ENCODE results near the gene KSR1.

DNA sequence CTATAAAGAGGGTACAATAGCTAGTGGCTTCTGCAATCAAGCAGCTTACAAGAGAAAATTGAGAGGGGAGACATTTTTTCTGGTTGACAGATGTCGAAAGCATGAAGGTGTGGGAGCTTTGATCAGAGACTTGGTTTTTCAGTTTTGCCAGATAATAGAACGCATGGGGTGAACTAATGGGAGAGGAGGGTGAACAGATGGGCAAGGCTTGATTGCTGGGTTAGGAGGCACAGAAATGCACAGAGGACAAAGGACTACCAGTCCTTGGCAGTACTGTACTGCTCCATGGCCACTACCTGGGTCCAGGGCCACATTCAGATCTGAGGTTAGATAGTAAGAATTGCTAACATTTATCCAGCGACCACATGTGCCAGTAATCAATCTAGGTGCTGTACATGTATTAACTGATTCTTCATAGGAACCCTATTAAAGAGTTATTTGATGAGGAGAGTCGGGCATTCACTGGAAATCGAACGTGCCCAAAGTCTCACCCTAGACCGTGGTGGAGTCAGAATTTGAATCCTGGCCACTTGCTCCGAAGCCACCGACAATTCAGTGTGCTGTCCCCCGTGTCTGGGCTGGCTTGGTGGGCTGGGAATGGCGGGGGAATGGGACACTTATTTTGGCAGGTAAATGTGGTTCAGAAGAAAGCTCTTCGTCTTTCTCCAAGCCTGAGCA is 873 bp upstream of the KSR1 start:
- TF ChIP-seq EZH2 (IDR thresholded peaks at IDR 0.05; ENCODE audit: insufficient read depth, poor library complexity, severe bottlenecking) (no peak), EZH2phosphoT487 (IDR thresholded peaks at IDR 0.05; ENCODE audit: insufficient read depth, low read depth) (no peak)

Measured in GM23248 (cell line).